ENCODE results near the gene CD74. TPM values are rescaled to one million over a fixed set of nuclear protein-coding genes. Genes with fewer than 3 reads are reported as not detected.

The CD74 gene
- polyA plus RNA-seq, 2 of the 4 experiments (the other 2 are of a cell fraction), result not detected

- 0 out of 2 replicates have a peak, but pooled peaks have one; percentile 50 for TF ChIP-seq POLR2AphosphoS2 (conservative IDR thresholded peaks at IDR 0.05; ENCODE audit: low read length)
- TF ChIP-seq GATA3 (IDR thresholded peaks at IDR 0.05; ENCODE audit: borderline replicate concordance), result no peak
- ATAC-seq, result no peak
- H3K4me2 ChIP-seq, result no peak overlapping the region
- H3K9me3 ChIP-seq, result no peaks in the 10 kb centered on the region
- DNase-seq (ENCODE audit: low read depth in 1 of 2, low spot score in 1 of 2), result no peak
- 88% methylated on average over 12 of the region's 12 CpGs for WGBS (ENCODE audit: missing lambda C conversion rate)
- no peak overlapping the region for H3K4me3 ChIP-seq
- H3K27ac ChIP-seq, result no peak overlapping the region
- FAIRE-seq, result no peak
- no peaks in the 10 kb centered on the region for H3K4me1 ChIP-seq
- POLR2A ChIA-PET, result no interaction called here
- CTCF ChIA-PET, result interaction anchor here (0.6 to 1.9 kb wide), 6 partner anchors 20 to 240 kb away, joined by 3 to 5 read pairs (median 4); no protein-coding TSS in a partner anchor
Measured at GRCh38 chr5:150400316-150401075, 12.2 kb downstream of the CD74 start.

DNA sequence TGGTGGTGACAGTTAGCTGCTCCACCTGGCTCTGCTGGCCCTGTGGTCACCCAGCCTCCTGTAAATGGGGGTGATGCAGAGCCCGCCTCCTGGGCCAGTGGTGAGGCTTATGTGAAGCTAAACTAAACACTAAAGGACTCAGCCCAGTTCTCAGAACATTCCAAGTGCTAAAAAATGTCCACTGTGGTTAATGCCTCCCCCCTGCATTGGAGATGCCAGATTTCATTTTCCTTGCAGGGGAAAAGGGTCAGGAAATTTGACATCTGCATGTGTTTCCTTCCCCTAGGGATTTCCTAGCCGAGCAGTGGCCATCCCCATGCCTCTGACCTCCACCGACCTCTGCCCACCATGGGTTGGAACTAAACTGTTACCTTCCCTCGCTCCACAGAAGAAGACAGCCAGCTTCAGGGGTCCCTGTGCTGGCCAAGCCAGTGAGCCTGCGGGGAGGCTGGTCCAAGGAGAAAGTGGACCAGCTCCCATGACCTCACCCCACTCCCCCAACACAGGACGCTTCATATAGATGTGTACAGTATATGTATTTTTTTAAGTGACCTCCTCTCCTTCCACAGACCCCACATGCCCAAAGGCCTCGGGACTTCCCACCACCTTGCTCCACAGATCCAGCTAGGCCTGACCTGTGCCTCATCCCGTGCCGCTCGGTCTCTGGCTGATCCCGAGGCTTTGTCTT lies 13.0 kb downstream of the CD74 start:
- TF ChIP-seq MAX (IDR thresholded peaks at IDR 0.05), result no peak
- no peak for TF ChIP-seq MAFK (IDR thresholded peaks at IDR 0.05; ENCODE audit: partially characterized antibody)
- no peak for FAIRE-seq
- H3K4me3 ChIP-seq, result no peak overlapping the region
- CTCF ChIA-PET, result interaction anchor here (0.6 to 2.5 kb wide), 9 partner anchors 11 to 239 kb away, joined by 3 to 11 read pairs (median 4); no protein-coding TSS in a partner anchor
- ATAC-seq, result no peak
- POLR2A ChIA-PET, result no interaction called here
- WGBS (ENCODE audit: missing lambda C conversion rate), result 93% methylated on average over 11 of the region's 11 CpGs
- no peaks in the 10 kb centered on the region for H3K4me1 ChIP-seq
- no peak overlapping the region for H3K27ac ChIP-seq
- no peak for DNase-seq (ENCODE audit: low read depth in 1 of 2, low spot score in 1 of 2)
- no peaks in the 10 kb centered on the region for H3K9me3 ChIP-seq
- no peak overlapping the region for H3K4me2 ChIP-seq

DNA sequence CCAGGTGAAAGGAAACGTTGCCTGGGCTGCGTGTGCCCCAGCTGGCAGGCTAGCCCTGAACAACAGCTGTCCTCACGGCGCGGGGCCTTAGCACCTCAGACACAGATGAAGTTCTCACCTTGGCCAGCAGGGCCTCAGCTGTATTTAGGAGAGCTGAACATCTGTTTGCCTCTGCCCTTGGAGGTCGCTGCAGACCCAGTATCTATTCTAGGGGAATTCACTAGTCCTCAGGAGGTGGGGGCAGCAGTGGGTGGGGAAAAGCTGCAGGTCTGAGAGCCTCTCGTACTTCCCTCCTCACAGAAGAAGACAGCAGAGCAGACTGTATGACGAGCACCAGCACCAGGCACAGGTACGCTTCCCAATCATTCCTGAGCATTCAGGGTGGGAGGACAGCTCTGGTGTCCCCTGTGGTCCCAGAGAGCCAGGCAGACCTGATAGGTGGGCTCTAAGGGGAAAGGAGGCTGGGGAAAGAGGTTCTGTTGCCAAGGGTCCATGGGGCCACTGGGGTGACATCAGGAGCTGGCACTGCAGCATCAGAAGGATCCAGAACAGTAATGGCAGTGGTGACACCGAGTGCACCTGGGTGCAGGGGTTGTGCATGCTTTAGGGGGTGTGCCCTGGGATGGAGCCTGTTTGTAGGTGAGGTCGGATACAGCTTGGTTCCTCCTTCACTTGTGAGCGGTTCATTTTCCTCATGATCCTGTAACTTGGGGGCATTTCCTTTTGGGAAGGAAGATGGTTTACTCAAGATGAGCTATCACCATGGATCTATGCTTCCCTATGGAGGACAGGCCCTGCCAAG lies 13.8 kb downstream of the CD74 start:
- TF ChIP-seq CHD4 (IDR thresholded peaks at IDR 0.05; ENCODE audit: borderline replicate concordance) (no peak), RAD21 (conservative IDR thresholded peaks at IDR 0.05 in 1 of 2, IDR thresholded peaks at IDR 0.05 in 1 of 2) (no peak), BHLHE40 (IDR thresholded peaks at IDR 0.05; ENCODE audit: low read depth, low read length) (no peak), ZC3H11A (IDR thresholded peaks at IDR 0.05) (no peak), CEBPB (IDR thresholded peaks at IDR 0.05) (no peak), CHD2 (IDR thresholded peaks at IDR 0.05; ENCODE audit: low read length, partially characterized antibody) (no peak), ATOH8 (CRISPR knock-in tag; IDR thresholded peaks at IDR 0.05; ENCODE audit: low read depth) (no peak), NPAS2 (CRISPR knock-in tag; IDR thresholded peaks at IDR 0.05; ENCODE audit: borderline replicate concordance) (no peak), KDM1A (IDR thresholded peaks at IDR 0.05; ENCODE audit: low read depth) (no peak), RFX5 (IDR thresholded peaks at IDR 0.05) (no peak), FOSL2 (IDR thresholded peaks at IDR 0.05) (no peak), FOSL2 (CRISPR knock-in tag; IDR thresholded peaks at IDR 0.05) (no peak), EHMT2 (IDR thresholded peaks at IDR 0.05; ENCODE audit: low read depth) (no peak), MAZ (IDR thresholded peaks at IDR 0.05; ENCODE audit: borderline replicate concordance, low read depth, low read length) (no peak)
- Histone ChIP-seq H3K4me1 (no peaks in the 10 kb centered on the region), H3K4me3 (no peak overlapping the region), H3K27ac (no peak overlapping the region), H3K4me2 (no peak overlapping the region), H3K9me3 (no peaks in the 10 kb centered on the region)
- CTCF ChIA-PET, result interaction anchor here (0.6 to 2.5 kb wide), 8 partner anchors 12 to 237 kb away, joined by 3 to 11 read pairs (median 4); no protein-coding TSS in a partner anchor
- DNase-seq (ENCODE audit: low read depth in 1 of 2, low spot score in 1 of 2) (peak; percentile 31 to 47), FAIRE-seq (no peak), ATAC-seq (peak; percentile 70 to 79; a peak in 5 of 6 replicates)
- POLR2A ChIA-PET, result no interaction called here
- WGBS (ENCODE audit: missing lambda C conversion rate), result 87% methylated on average over 11 of the region's 12 CpGs

All from A549 (cell line).